Sigmoid colon (tissue), 4 donors: Measurements from ENCODE around the gene ASPN.
A peak's percentile ranks its signal among the peaks of the same experiment; 100 is the strongest.

Experiments
- EP300 ChIP-seq, 4 donors: sonication (generic); formaldehyde crosslinking; IDR thresholded peaks; one replicate each; pipeline ENCODE4 v1.6.1; 2017; ENCODE audit warnings: antibody characterized with exemption in 4 of 4
- POLR2AphosphoS5 ChIP-seq, 4 donors: sonication (generic); formaldehyde crosslinking; IDR thresholded peaks; one replicate each; pipeline ENCODE4 v1.6.1; 2017; ENCODE audit warnings: antibody characterized with exemption in 4 of 4

DNA sequence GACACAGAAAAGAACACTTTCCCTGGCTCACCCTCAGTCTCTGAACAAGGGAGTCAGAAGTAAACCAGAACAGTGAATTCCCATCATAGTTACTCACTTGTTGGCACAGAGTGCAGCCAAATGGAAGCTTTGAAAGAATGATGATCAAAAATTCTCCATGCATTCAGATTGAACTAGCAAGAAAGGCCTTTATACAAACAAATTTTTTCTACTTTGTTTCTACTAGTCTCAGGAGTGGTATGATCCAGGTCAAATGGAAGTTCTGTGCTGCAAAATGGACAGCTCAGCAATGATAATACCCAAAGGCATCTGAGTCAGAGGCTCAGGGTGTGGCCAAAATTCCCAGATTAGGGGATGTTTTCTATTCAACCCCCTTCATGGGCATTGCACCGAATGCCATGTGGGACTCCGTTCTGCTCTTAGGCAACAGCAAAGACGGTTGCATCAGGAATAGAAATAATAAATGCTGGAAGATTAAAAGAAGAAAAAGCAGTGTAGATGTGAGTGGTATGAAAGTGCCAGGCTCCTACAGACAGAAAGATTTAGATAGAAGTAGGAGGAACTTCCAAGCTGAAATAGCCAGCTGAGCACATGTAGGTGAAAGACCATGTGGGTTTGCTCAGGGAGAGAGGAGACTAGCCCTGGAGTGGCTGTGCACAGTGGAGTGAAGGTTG lies 24.0 kb upstream of the ASPN start:
- no peak for TF ChIP-seq EP300 (IDR thresholded peaks at IDR 0.05)
- TF ChIP-seq POLR2AphosphoS5 (IDR thresholded peaks at IDR 0.05) = peak in 3 of 4 donors; percentile 48 to 63 (median 63)
